GM21360 (cell line): ENCODE data around the gene ABHD1.
"Not testable (repeated sequence)": the region's sequence is repeated elsewhere in the genome, so short reads cannot be mapped to it uniquely, and the experiment has no call there.

Experiments
- ATAC-seq: cut with Tn5 transposase; IDR thresholded peaks from one replicate; pipeline ENCODE4 v1.9.1; 2021; ENCODE audit warnings: mild to moderate bottlenecking, moderate library complexity; ENCODE audit not compliant: unreplicated experiment

Gene ABHD1

DNA sequence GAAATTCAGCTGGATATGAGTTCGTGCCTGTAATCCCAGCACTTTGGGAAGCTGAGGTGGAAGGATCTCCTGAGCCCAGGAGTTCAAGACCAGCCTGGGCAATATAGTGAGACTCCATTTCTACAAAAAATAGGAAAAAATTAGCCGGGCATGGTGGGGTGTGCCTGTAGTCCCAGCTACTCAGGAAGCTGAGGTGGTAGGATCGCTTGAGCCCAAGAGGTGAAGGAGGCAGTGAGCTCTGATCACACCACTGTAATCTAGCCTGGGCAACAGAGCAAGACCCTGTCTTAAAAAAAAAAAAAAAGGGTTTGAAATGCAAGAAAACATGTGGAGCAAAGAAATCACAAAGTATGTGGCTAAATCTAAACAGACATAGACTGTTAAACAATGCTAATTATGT, 14.5 kb upstream of the ABHD1 start:
- no peak for ATAC-seq

DNA sequence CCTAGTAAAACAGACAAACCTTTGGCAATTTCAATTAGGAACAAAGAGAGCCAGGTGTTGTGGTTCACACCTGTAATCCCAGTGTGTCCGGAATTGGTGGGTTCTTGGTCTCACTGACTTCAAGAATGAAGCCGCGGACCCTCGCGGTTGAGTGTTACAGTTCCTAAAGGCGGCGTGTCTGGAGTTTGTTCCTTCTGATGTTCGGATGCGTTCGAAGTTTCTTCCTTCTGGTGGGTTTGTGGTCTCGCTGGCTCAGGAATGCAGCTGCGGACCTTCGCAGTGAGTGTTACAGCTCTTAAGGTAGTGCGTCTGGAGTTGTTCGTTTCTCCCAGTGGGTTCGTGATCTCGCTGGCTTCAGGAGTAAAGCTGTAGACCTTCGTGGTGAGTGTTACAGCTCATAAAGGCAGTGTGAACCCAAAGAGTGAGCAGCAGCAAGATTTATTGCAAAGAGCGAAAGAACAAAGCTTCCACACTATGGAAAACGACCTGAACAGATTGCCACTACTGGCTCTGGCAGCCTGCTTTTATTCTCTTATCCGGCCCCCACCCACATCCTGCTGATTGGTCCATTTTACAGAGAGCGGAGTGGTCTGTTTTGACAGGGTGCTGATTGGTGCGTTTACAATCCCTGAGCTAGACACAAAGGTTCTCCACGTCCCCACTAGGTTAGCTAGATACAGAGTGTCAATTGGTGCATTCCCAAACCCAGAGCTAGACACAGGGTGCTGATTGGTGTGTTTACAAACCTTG, 12.8 kb upstream of the ABHD1 start:
- not testable (repeated sequence) for ATAC-seq

DNA sequence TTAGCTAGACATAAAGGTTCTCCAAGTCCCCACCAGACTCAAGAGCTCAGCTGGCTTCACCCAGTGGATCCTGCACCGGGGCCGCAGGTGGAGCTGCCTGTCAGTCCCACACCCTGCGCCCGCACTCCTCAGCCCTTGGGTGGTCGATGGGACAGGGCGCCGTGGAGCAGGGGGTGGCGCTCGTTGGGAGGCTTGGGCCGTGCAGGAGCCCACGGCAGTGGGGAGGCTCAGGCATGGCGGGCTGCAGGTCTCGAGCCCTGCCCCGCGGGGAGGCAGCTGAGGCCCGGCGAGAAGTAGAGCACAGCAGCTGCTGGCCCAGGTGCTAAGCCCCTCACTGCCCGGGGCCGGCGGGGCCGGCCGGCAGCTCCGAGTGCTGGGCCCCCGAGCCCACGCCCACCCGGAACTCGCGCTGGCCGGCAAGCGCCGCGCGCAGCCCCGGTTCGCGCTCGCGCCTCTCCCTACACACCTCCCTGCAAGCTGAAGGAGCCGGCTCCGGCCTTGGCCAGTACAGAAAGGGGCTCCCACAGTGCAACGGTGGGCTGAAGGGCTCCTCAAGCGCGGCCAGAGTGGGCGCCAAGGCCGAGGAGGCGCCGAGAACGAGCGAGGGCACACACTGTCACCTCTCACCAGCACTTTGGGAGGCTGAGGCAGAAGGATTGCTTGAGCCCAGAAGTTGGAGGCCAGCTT, 12.1 kb upstream of the ABHD1 start:
- ATAC-seq: not testable (repeated sequence)

DNA sequence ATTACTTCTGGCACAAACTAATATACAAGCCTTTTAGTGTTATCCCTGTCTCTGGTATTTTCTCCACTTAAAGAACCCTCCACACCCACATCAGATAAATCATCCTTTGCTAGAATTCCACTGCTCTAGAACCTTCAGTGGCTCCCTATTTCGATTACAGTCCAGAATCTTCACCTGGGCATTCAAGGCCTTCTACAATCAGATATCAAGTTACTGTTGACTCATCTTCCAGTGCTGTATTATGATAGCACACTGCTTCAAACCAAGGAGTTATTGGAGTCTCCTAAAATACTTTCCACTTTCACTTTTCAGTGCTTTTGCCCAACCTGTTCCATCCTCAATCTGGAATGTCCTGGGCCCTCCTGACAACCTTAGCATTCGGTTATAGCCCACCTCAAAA, 8.1 kb upstream of the ABHD1 start:
- ATAC-seq: no peak

DNA sequence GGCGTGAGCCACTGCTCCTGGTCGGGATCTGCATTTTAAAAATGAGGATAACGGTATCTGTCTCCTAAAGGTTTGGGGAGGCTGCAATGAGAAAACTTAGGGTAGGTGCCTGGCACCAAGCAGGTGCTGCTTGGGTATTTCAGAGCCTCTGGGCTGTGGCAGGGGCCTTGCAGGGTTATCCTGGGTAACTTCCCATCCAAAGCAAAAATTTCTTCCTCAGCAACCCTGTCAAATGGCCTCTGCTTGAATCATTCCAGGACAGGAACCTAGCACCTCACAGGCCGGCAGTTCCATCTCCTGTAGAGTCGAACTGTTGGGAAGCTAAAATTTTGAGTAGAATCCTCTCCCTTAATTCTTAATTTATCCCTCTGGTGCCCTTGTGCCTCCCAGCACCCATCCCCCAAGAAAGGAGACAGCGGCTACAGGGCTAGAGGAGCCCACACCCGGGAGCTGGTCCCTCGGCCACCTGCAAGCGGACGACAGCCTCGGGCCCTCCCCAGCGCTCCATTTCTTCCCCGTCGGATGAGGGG, 5.6 kb upstream of the ABHD1 start:
- ATAC-seq: no peak

DNA sequence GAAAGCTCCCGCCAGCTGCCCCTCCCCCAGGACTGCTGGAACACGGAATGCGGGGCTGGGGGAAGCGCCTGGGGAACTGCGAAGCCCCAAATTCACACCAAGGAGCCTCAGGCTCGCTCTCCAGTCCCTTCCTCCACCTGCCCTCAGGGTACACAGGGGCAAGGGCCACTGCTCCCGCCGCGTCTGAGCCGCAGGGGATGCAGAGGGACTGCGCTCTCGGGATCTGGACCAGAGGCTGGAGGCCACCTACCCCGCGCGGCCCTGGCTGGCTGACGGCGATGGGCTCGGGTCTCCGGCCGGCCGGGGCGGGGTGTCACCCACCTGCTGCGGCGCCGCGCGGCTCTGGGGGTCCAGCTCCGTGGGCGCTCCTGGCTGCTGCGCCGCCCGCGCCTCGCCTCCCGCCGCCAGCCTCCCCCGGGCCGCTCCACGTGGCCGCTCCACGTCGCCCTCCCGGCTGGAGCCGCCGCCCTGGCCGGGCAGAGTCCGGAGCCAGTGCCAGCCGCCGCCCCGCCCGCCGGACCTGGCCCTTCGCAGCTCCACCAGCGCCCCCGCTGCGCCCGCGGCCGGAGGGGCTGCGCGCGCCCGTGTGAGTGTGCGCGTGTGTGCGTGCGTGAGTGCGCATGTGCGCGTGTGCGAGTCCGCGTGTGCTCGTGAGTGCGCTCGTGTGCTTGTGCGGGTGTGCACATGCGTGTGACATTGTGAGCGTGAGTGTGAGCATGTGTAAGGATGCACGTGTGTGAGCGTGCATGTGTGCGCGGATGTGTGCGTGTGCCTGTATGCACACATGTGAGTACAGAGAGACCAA, 4.9 kb upstream of the ABHD1 start, which contains the start of gene CGREF1:
Gene CGREF1, minus strand, starts transcription at position 604 of the 805 bp plus-strand sequence. CDS start 14,762 bp downstream, outside the sequence.
- no peak for ATAC-seq

DNA sequence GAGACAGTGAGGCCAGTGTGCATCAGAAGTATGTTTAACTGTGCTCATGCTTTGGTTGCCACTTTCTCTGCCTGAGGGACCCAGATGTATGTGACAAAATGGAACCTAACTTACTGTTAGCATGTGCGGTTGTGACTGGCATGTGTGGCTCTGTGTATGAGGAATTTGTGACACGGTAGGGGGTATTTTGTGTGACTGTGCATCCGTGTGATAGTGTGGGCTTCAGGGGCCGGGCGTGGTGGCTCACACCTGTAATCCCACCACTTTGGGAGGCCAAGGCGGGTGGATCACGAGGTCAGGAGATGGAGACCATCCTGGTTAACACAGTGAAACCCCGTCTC, 4.3 kb upstream of the ABHD1 start:
- ATAC-seq: not testable (repeated sequence)

DNA sequence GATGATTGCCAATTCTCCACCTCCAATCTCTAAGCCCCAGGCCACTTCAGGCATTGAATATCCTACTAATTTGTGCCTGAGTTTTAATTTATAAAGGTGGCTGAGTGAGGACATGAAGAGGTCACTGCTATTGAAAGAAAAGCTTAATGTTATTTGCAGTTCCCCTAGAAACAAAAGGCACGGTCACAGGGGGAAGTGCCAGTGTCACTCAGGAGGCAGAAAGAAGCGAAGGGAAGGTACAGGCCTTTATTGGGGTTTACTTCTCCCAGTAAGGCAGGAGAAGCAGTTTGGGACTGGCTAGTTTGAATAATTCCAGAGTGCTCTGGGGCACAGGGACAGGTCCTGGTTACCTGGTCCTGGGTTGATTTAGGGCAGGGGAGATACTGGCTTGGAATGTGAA, 1.7 kb upstream of the ABHD1 start:
- ATAC-seq: no peak

DNA sequence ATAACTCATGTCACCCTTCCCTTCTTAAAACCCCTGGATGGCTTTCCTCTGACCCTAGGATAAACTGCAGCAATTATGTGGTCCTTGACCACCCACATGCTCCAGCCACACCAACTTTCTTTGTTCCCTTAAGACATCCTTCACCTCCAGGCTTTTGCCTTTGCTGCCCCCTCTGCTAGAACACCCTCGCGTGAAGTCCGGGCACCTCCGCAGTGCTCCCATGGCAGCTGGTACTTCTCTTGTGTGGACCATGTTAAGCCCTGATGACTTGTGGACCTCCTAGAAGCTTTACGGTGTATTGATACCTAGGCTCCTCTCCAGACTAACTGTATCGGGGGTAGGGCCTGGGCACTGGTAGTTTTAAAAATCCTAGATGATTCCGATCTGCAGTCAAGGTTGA, 824 bp upstream of the ABHD1 start:
- no peak for ATAC-seq

DNA sequence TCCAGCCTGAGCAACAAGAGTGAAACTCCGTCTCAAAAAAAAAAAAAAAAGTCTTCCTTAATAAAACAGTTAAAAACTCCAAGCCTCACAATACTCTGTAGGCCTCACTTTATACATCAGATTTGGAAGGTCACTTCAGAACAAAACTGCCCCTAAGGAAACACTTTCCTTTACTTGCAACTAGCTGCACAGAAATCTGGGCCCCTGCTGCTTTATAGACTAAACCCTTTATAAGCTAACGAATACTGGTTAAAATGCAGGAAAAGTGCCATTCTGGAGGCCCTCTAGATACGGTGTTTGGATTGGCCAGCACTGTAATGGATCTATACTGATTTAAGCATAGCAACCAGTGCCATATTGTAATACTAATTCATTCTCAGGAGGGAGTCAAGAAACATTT, 1.5 kb downstream of the ABHD1 start:
- ATAC-seq: no peak

DNA sequence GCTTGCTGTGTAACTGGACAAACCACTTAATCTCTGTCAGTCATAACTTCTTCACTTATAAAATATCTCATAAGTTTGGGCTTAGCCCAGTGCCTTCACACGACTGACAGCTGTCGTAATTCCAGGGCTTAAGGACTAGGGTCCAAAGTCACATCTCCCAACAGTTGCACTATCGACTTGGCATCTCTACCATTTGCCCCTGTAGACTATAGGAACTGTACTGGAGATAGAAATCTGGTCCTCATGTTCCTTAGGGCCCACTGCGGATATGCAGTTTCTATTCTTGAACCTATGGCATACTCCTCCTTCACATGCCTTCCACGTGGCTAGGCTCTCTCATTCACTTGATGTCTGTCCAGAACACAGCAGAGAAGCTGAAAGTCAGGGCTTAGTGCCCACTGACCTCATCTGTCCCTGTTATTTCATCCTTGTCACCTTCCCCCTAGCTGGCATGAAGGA, 2.7 kb downstream of the ABHD1 start:
- no peak for ATAC-seq

DNA sequence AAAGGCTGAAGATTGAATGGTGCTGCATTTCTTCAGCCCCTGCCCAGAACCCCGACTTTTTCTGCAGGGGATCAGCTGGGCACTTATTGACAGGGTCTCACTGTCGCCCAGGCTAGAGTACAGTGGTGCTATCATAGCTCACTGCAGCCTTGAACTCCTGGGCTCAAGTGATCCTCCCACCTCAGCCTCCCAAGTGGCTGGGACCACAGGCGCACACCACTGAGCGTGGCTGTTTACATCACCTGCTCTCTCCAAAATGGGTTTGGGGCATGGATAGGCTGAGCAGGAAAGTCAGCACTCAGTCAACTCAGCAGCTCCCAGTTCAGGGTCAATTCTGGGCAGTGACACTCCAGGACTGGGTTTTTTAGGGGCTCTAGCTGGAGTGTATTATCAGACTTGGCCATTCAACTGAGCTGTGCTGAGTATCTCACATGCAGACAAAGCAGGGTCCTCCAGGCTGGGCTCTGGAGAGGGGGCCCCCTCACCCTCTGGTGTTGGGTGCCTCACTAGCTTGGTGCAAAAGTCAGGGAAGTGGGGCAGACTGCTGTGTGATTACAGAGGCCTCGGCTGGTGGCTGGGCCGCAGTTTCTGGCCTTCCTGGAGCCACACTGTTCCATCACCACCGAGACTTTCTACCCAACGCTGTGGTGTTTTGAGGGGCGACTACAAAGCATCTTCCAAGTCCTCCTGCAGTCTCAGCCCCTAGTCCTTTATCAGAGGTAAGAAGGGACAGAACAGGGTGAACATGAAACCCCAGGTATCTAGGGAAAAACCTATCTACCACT, 4.5 kb downstream of the ABHD1 start:
- no peak for ATAC-seq

DNA sequence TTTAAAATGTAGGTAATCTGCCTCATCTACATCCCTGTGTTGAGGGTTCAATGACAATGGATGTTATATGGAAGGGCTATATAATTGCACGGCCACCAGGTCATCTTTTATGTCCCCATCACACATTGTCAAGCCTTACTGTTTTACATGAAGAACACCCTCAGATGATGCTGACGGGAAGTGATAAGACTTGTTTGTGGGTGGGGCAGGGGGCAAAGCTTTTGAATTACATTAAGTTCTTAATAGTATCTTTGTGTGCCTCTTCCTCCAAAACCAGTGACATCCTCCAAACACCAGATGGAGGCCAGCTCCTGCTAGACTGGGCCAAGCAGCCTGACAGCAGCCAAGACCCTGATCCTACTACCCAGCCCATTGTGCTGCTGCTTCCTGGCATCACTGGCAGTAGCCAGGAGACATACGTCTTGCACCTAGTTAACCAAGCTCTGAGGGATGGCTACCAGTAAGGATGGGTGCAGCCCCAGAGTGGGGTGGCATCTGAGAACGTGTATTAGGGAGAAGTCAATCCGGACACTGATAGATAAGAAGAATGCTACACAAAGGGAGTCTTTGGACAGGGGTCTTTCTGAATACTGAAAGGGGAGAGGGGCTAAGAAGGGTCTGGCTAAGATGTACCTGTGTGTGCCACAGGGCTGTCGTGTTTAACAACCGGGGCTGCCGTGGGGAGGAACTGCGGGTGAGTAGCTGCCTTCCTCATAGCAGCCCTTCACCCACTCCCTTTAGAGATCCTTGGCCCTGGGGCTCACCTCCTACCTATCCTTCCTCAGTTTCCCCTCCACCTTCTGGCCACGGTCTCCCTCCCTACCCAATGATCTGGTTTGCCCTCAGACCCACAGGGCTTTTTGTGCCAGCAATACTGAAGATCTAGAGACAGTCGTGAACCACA, 5.3 kb downstream of the ABHD1 start:
- no peak for ATAC-seq

DNA sequence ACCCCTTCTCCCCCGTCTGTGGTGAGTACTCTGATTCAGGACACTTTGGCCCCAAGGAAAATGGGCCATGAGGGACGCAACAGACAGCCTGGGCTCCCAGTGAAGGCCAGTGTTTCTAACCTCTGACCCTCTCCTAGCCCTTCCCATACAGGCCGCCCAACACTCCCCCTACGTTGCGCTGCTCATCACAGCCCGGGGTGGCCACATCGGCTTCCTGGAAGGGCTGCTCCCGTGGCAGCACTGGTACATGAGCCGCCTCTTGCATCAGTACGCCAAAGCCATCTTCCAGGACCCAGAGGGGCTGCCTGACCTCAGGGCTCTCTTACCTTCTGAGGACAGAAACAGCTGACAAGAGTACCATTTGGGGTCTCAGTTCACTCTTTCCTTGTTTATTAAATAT, 6.8 kb downstream of the ABHD1 start:
- no peak for ATAC-seq

DNA sequence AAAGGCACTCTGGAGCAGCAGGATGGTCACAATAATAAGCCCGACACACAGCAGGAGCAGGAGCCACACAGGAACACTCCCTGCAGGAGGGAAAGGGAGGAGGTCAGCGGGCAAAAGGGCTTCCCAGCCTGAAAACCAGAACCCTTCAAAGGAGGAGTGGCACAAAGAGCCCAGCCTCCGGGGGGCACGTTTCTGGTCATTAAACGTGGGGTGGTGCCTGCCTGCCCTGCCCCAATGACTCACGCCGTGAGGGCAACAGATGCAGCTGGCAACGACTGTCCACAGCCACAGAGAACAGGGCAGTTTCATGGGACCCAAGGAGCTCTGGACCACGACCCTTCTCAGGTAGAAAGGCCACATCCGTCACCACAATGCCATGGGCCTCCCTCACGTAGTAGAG, 7.8 kb downstream of the ABHD1 start:
- ATAC-seq: no peak

DNA sequence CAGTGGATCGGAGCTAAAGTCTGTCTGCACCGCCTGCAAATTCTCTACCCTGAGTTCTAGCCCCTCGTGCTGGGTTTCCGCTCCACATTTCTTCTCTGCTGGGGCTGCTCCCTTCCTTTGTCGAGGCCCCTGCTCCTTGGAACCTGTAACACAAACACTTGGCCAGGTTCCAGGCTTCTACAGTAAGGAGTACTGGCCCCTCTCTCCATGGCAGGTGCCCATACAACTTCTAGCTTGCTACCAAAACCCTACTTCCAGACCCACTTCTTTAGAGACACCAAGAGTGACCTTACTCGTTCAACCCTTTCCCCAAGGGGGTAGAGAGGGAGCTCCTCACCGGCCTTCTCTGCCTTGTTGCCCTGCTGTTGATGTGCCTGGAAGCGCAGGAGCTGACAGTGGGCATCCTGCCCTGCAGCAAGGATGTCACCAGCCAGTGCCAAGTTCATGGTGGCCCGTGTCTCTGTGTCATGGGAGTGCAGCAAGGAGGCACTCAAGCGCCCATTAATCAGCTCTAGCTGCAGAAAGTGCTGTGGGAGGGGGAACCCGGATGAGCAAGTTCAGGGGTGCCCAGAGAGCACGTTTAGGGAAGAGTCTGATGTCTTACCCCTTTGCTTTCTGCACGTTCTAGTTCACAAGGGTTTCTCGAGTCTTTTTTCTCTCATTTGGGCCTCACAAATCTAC, 9.7 kb downstream of the ABHD1 start:
- peak; percentile 13 for ATAC-seq

DNA sequence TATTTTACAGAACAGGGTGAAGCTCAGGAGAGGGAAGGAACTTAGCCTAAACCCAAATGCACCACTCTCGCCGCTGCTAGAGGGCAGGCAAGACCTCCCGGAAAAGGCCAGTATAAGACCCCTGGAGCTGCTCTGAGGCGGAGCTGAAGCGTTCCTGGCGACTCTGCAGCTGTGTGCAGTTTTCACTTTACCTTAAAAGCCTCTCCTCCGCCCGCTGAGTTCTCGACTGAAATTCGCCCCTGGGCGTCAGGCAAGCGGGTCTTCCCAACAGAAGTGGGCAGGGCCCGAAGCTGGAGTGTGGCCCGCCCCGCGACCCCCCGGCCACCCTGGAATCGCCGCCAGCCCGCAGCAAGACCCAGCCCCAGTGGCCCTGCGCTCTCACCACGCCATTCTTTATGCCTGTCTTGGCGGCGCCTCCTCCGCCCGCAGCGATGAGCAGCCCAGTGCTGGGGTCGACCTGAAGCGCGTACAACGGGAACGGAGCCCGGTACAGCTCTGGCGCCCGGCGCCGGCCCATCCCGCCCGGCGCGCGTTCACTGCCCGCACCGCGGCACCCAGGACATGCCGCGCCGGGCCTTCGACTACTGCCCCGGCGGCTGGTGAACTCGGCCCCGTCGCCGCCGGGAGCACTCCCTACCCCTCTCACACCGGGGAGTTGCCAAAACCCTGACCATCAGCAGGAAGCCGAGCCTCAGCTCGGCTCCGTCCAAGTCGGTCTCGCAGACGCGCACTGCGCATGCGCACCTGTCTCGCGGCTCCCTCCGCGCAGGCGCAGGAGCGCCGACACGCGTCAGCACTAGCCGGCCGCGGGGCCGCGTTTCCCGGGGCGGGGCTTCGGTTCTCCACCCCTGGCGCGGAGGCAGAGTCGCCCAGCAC, 10.5 kb downstream of the ABHD1 start, which contains the start of gene PREB:
Gene PREB, minus strand, starts transcription at position 732 of the 876 bp plus-strand sequence. Its CDS starts 215 bp downstream, at position 517.
- ATAC-seq: peak; percentile 77
